Measurements from ENCODE around the gene CCDC148. TPM values are rescaled to one million over a fixed set of nuclear protein-coding genes. Genes with fewer than 3 reads are reported as not detected.

Gene CCDC148
- total RNA-seq, 1 donor from 2014 or later: 1.2 TPM

DNA sequence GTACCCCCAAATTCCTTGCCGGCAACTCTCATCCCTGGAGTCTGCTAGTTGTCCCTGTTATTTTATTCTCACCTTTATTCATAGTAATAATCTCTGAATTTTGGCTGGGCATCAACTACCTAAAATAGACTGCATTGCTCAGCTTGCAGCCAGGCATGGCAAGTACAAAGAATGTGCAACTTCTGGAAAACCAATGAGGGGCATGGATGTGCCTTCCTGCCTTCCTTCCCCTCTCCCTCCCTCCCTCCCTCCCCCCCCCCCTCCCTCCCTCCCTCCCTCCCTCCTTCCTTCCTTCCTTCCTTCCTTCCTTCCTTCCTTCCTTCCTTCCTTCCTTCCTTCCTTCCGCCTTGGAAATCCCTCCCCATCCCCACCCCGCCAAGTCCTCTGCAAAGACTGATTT lies 162.8 kb downstream of the CCDC148 start:
- Histone ChIP-seq H3K9me3 (no peaks in the 10 kb centered on the region), H3K27ac (no peak overlapping the region), H3K4me3 (no peak overlapping the region), H3K4me1 (no peaks in the 10 kb centered on the region), H3K36me3 (no peaks in the 10 kb centered on the region), H3K27me3 (no peaks in the 10 kb centered on the region)
- ATAC-seq (no peak), DNase-seq (no peak)
- intact Hi-C loops (cut with DNase I): no loop called here
- TF ChIP-seq CTCF (IDR thresholded peaks at IDR 0.05): no peak

- ATAC-seq: no peak
- Histone ChIP-seq H3K27me3 (no peaks in the 10 kb centered on the region), H3K27ac (no peak overlapping the region), H3K36me3 (no peaks in the 10 kb centered on the region), H3K4me3 (no peak overlapping the region), H3K4me1 (no peaks in the 10 kb centered on the region), H3K9me3 (no peaks in the 10 kb centered on the region)
- no peak for TF ChIP-seq CTCF (IDR thresholded peaks at IDR 0.05)
- intact Hi-C loops (cut with DNase I): no loop called here
- no peak for DNase-seq
Observed at GRCh38 chr2:158291544-158292180, 164.9 kb downstream of the CCDC148 start.

GRCh38 chr2:158290225-158290624 lies 166.3 kb downstream of the CCDC148 start:
- Histone ChIP-seq H3K9me3 (no peaks in the 10 kb centered on the region), H3K4me3 (no peak overlapping the region), H3K36me3 (no peaks in the 10 kb centered on the region), H3K27ac (no peak overlapping the region), H3K4me1 (no peaks in the 10 kb centered on the region), H3K27me3 (no peaks in the 10 kb centered on the region)
- no peak for DNase-seq
- intact Hi-C loops (cut with DNase I): no loop called here
- ATAC-seq: no peak
- no peak for TF ChIP-seq CTCF (IDR thresholded peaks at IDR 0.05)

- no peak for DNase-seq
- Histone ChIP-seq H3K27me3 (no peaks in the 10 kb centered on the region), H3K27ac (no peak overlapping the region), H3K4me3 (no peak overlapping the region), H3K36me3 (no peaks in the 10 kb centered on the region), H3K9me3 (no peaks in the 10 kb centered on the region), H3K4me1 (no peaks in the 10 kb centered on the region)
- intact Hi-C loops (cut with DNase I): no loop called here
- ATAC-seq: no peak
- TF ChIP-seq CTCF (IDR thresholded peaks at IDR 0.05): no peak
Observed at GRCh38 chr2:158276619-158277471, 179.7 kb downstream of the CCDC148 start.

DNA sequence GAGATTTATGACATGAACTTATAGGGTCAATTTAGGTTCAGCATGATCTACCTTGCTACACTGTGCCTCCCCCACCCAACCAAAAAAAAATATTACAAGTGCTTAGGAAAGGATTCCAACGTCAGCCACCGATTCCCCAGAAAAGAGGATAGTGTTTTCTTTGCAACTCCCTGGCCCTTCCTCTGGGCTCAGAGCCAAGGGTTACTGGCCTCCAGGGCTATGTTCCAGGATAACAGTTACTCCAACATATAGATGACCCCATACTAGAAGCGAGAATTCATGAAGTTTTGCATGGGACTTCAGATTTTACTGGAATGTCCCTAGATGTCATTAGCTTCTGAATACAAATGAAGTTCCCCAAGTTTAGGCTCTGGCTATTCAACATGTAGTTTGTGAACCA lies 182.8 kb downstream of the CCDC148 start:
- Histone ChIP-seq H3K4me3 (no peak overlapping the region), H3K27ac (no peak overlapping the region), H3K36me3 (no peaks in the 10 kb centered on the region), H3K4me1 (no peaks in the 10 kb centered on the region), H3K9me3 (no peaks in the 10 kb centered on the region), H3K27me3 (no peaks in the 10 kb centered on the region)
- no peak for DNase-seq
- intact Hi-C loops (cut with DNase I): no loop called here
- no peak for TF ChIP-seq CTCF (IDR thresholded peaks at IDR 0.05)
- no peak for ATAC-seq
